SK-N-SH (cell line): Measurements from ENCODE around the gene CFAP99. TPM values are rescaled to one million over a fixed set of nuclear protein-coding genes. Genes with fewer than 3 reads are reported as not detected.

Source experiments
- CTCF ChIA-PET: fragments of 300-600, 350-600 bp; formaldehyde crosslinking; extraction: SDS; loops from one replicate; lab custom pipeline; 2021; lab: Yijun Ruan, JAX
- POLR2A ChIA-PET: fragments of 350-600 bp; sonication (Branson Sonifier 250); formaldehyde crosslinking; extraction: SDS; loops from one replicate; lab custom pipeline; 2020; ENCODE audit warnings: antibody characterized with exemption, inconsistent platforms; lab: Yijun Ruan, JAX
- DNase-seq: peaks from one replicate; pipeline ENCODE4 v3.0.0; 2012
- H2AFZ ChIP-seq: fragments of 200-600 bp; sonication (generic); 2 replicates; pipeline ENCODE4 v1.8.1; 2016; ENCODE audit warnings: antibody characterized with exemption, mild to moderate bottlenecking, low read depth
- H3F3A ChIP-seq: fragments of 200-600 bp; sonication (generic); replicated peaks from 2 replicates; pipeline ENCODE3; 2016; ENCODE audit warnings: antibody characterized with exemption, mild to moderate bottlenecking; ENCODE audit not compliant: insufficient read depth
- H3K27ac ChIP-seq, 2 experiments: fragments of 200-500 bp in 1 of 2; fragments of 200-600 bp in 1 of 2; sonication (Bioruptor generic) in 1 of 2; sonication (generic), shearing (Covaris generic) in 1 of 2; 2 replicates each; pipeline versions ENCODE4 v1.5.1 to v1.6.1; 2014 to 2016; ENCODE audit warnings: low read depth in 2 of 2, inconsistent platforms in 1 of 2, low read length in 1 of 2, mild to moderate bottlenecking in 1 of 2, mixed read lengths in 1 of 2
- H3K27me3 ChIP-seq: fragments of 200-600 bp; sonication (generic), shearing (Covaris generic); 2 replicates; pipeline ENCODE4 v1.6.1; 2016; ENCODE audit warnings: mixed run types; ENCODE audit not compliant: insufficient read depth
- H3K36me3 ChIP-seq, 2 experiments: fragments of 200-500 bp in 1 of 2; fragments of 200-600 bp in 1 of 2; sonication (Bioruptor generic) in 1 of 2; sonication (generic) in 1 of 2; replicated peaks in 1 of 2; 2 replicates each; pipeline versions ENCODE3 to v1.5.1; 2014 to 2016; ENCODE audit warnings: low read length in 1 of 2, mild to moderate bottlenecking in 1 of 2; ENCODE audit not compliant: insufficient read depth in 2 of 2, control insufficient read depth in 1 of 2
- H3K4me1 ChIP-seq, 2 experiments: fragments of 200-500 bp in 1 of 2; fragments of 200-600 bp in 1 of 2; sonication (Bioruptor generic) in 1 of 2; sonication (generic), shearing (Covaris generic) in 1 of 2; 2 replicates each; pipeline versions ENCODE4 v1.5.1 to v1.6.1; 2014 to 2016; ENCODE audit warnings: low read depth in 1 of 2, low read length in 1 of 2, mixed run types in 1 of 2; ENCODE audit not compliant: insufficient read depth in 2 of 2, control insufficient read depth in 1 of 2
- H3K4me2 ChIP-seq: fragments of 200-600 bp; sonication (generic), shearing (Covaris generic); 2 replicates; pipeline ENCODE4 v1.6.1; 2017; ENCODE audit warnings: mixed run types
- H3K4me3 ChIP-seq, 2 experiments: fragments of 200-500 bp in 1 of 2; fragments of 200-600 bp in 1 of 2; sonication (Bioruptor generic) in 1 of 2; sonication (generic), shearing (Covaris generic) in 1 of 2; 2 replicates each; pipeline versions ENCODE4 v1.5.1 to v1.8.1; 2014 to 2016; ENCODE audit warnings: low read depth in 2 of 2, inconsistent platforms in 1 of 2, low read length in 1 of 2, mild to moderate bottlenecking in 1 of 2, mixed read lengths in 1 of 2, moderate library complexity in 1 of 2
- H3K79me2 ChIP-seq: fragments of 200-600 bp; sonication (generic); 2 replicates; pipeline ENCODE4 v1.8.1; 2017; ENCODE audit warnings: mild to moderate bottlenecking; ENCODE audit not compliant: insufficient read depth
- H3K9ac ChIP-seq: fragments of 200-600 bp; sonication (generic); 2 replicates; pipeline ENCODE4 v1.6.1; 2017; ENCODE audit warnings: mixed run types
- H3K9me2 ChIP-seq: fragments of 200-600 bp; sonication (generic); 2 replicates; pipeline ENCODE4 v1.6.1; 2017; ENCODE audit warnings: mixed run types
- H3K9me3 ChIP-seq: fragments of 200-600 bp; sonication (generic); 2 replicates; pipeline ENCODE4 v1.6.1; 2017; ENCODE audit warnings: mixed run types, mild to moderate bottlenecking, moderate library complexity
- H4K20me1 ChIP-seq: fragments of 200-600 bp; sonication (generic); 2 replicates; pipeline ENCODE4 v1.6.1; 2017; ENCODE audit warnings: mild to moderate bottlenecking, mixed run types; ENCODE audit not compliant: insufficient read depth
- CHD2 ChIP-seq: fragments of 150-350 bp; IDR thresholded peaks from 2 replicates; pipeline ENCODE4 v1.6.1; 2018; ENCODE audit warnings: low read length; ENCODE audit not compliant: partially characterized antibody
- EP300 ChIP-seq, 2 experiments: IDR thresholded peaks; 2 replicates each; pipeline versions ENCODE4 v1.4.0 to v1.6.1; 2012; ENCODE audit warnings: borderline replicate concordance in 1 of 2, low read depth in 1 of 2, low read length in 1 of 2
- IRF3 ChIP-seq: fragments of 150-350 bp; IDR thresholded peaks from 2 replicates; pipeline ENCODE4 v1.6.1; 2016; ENCODE audit warnings: mild to moderate bottlenecking, low read depth, low read length
- MXI1 ChIP-seq: IDR thresholded peaks from 2 replicates; pipeline ENCODE4 v1.6.1; 2012; ENCODE audit warnings: mild to moderate bottlenecking, low read depth, low read length, improper control_type of control experiment
- NFIC ChIP-seq: IDR thresholded peaks from 2 replicates; pipeline ENCODE4 v1.4.0; 2012; ENCODE audit warnings: borderline replicate concordance
- NRF1 ChIP-seq: IDR thresholded peaks from 2 replicates; pipeline ENCODE4 v1.6.1; 2012; ENCODE audit warnings: low read depth, mild to moderate bottlenecking, low read length
- PBX3 ChIP-seq: IDR thresholded peaks from 2 replicates; pipeline ENCODE4; 2012
- RFX5 ChIP-seq: IDR thresholded peaks from 2 replicates; pipeline ENCODE4 v1.6.1; 2012; ENCODE audit warnings: mild to moderate bottlenecking, improper control_type of control experiment, low read length
- RXRA ChIP-seq: IDR thresholded peaks from 2 replicates; pipeline ENCODE4 v1.4.0; 2012; ENCODE audit warnings: low read depth, mild to moderate bottlenecking, borderline replicate concordance
- SIN3A ChIP-seq: IDR thresholded peaks from 2 replicates; pipeline ENCODE4 v1.6.1; 2012; ENCODE audit warnings: low read depth, mild to moderate bottlenecking, low read length, moderate library complexity, borderline replicate concordance
- TAF1 ChIP-seq: IDR thresholded peaks from 2 replicates; pipeline ENCODE4 v1.6.1; 2012; ENCODE audit warnings: low read depth, mild to moderate bottlenecking, low read length, moderate library complexity, borderline replicate concordance
- YY1 ChIP-seq: IDR thresholded peaks from 2 replicates; pipeline ENCODE4 v1.4.0; 2012; ENCODE audit warnings: low read depth, mild to moderate bottlenecking
- WGBS: methylation state at CpG from one replicate; pipeline ENCODE4 v1.1.6; 2017; ENCODE audit warnings: low lambda C conversion rate; 5-methylcytosine and 5-hydroxymethylcytosine counted together
- polyA plus RNA-seq, 3 experiments: library from polyadenylated mRNA; depleted of rRNA; stranded (reverse); fragments of >200 nt; gene quantifications; 2 replicates each; pipeline ENCODE4 v1.2.3, GENCODE V29; 2012
- TF ChIP-seq, protein P1 (sequence below): fragments of 200-600 bp; sonication (generic); IDR thresholded peaks from 2 replicates; pipeline ENCODE4 v1.6.1; 2017; ENCODE audit warnings: antibody characterized with exemption, mild to moderate bottlenecking, moderate library complexity
- TF ChIP-seq, protein P2 (sequence below): IDR thresholded peaks from 2 replicates; pipeline ENCODE4 v1.6.1; 2012; ENCODE audit warnings: mild to moderate bottlenecking, low read depth, low read length, moderate library complexity

CFAP99 gene
- polyA plus RNA-seq, 1 of the 3 experiments (the other 2 are of a cell fraction) = 0.13 TPM

DNA sequence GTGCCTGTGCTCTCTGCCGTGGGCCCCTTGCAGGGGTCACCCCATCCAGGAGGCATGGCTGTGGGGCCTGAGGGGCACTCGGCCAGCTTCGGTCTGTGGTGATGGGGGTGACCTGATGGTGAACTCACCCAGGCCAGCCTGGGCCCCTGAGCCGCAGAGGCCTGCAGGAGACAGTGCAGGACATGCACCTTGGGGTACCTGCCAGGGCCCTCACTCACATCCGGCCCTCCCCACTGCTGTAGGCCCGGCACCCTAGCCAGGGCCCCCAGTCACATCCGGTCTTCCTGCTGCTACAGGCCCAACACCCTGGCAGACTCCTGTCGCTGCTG, 7.3 kb downstream of the CFAP99 start (continued):
- TF ChIP-seq, protein P1, sequence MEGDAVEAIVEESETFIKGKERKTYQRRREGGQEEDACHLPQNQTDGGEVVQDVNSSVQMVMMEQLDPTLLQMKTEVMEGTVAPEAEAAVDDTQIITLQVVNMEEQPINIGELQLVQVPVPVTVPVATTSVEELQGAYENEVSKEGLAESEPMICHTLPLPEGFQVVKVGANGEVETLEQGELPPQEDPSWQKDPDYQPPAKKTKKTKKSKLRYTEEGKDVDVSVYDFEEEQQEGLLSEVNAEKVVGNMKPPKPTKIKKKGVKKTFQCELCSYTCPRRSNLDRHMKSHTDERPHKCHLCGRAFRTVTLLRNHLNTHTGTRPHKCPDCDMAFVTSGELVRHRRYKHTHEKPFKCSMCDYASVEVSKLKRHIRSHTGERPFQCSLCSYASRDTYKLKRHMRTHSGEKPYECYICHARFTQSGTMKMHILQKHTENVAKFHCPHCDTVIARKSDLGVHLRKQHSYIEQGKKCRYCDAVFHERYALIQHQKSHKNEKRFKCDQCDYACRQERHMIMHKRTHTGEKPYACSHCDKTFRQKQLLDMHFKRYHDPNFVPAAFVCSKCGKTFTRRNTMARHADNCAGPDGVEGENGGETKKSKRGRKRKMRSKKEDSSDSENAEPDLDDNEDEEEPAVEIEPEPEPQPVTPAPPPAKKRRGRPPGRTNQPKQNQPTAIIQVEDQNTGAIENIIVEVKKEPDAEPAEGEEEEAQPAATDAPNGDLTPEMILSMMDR = no peak
- TF ChIP-seq YY1 (no peak), RXRA (no peak)
- TF ChIP-seq, all 33 proteins: peak for 0

DNA sequence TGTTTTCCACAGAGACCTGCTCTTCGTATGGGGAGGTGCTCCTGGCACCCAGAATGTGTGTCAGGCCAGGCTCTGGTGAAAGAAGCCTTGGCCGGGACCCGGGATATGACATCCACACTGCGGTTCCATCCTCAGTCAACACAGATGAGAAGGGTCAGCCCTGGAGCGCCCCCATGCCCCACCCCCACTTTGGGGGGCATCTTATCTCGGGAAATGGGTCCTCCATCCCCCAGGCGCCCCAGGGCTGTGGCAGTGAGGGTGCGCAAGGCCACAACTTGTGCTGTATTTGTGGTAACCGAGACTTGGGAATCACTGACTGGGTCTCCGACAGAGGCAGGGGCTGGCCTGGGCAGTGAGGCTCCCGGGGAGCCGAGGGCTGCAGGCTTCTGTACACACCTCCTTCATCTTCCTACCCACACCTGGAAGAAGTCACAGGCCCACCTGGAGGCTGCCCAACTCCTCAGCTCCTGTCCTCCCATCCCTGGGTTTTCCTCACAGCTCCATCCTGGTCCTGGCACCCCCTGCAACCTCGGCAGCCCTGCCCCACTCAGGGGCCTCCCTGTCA, 8.0 kb downstream of the CFAP99 start:
- WGBS = 70% methylated on average over 9 of the region's 13 CpGs
- Histone ChIP-seq H2AFZ (no peak overlapping the region), H3K4me3 (no peak overlapping the region), H3K4me2 (no peak overlapping the region), H4K20me1 (no peaks in the 10 kb centered on the region), H3F3A (no peaks in the 10 kb centered on the region), H3K4me1 (peaks cover 0 to 4% of the 10 kb centered on the region in 2 experiments; a peak in 1 of 4 replicates), H3K36me3 (no peaks in the 10 kb centered on the region), H3K27ac (no peak overlapping the region), H3K27me3 (peaks cover 10% of the 10 kb centered on the region; the same call in 1 of the 2 replicates), H3K9me3 (no peaks in the 10 kb centered on the region), H3K9me2 (no peaks in the 10 kb centered on the region), H3K79me2 (no peaks in the 10 kb centered on the region), H3K9ac (no peak overlapping the region)
- ChIA-PET CTCF (interaction anchor here (1.3 to 2.7 kb wide), 3 partner anchors 8 to 42 kb away, joined by 3 to 9 read pairs (median 8); partner anchors contain the start of genes CFAP99, RNF4 and ZFYVE28), POLR2A (interaction anchor here (0.6 kb wide), 1 partner anchor 323 kb away, joined by 3 read pairs; no protein-coding TSS in a partner anchor)
- no peak for DNase-seq
- TF ChIP-seq TAF1 = no peak
- TF ChIP-seq RFX5 = no peak
- TF ChIP-seq IRF3 = no peak

GRCh38 chr4:2427383-2428334, 8.9 kb downstream of the CFAP99 start:
- Histone ChIP-seq H3K9me3 (no peaks in the 10 kb centered on the region), H3K27me3 (0 out of 2 replicates have a peak, but pooled peaks cover 2% of the 10 kb centered on the region), H3K79me2 (no peaks in the 10 kb centered on the region), H4K20me1 (no peaks in the 10 kb centered on the region), H2AFZ (no peak overlapping the region), H3K9ac (no peak overlapping the region), H3K4me2 (no peak overlapping the region), H3K27ac (no peak overlapping the region), H3K4me1 (peaks cover 0 to 4% of the 10 kb centered on the region in 2 experiments; a peak in 1 of 4 replicates), H3F3A (no peaks in the 10 kb centered on the region), H3K9me2 (no peaks in the 10 kb centered on the region), H3K36me3 (no peaks in the 10 kb centered on the region), H3K4me3 (no peak overlapping the region)
- no peak for DNase-seq
- POLR2A ChIA-PET = interaction anchor here (0.6 kb wide), 1 partner anchor 322 kb away, joined by 3 read pairs; no protein-coding TSS in a partner anchor
- 84% methylated on average over 20 of the region's 23 CpGs for WGBS
- CTCF ChIA-PET = interaction anchor here (1.2 to 2.2 kb wide), 5 partner anchors 8 to 41 kb away, joined by 3 to 8 read pairs (median 4); partner anchors contain the start of genes CFAP99, RNF4 and ZFYVE28
- TF ChIP-seq CHD2 (no peak), PBX3 (no peak), MXI1 (no peak), NFIC (no peak), EP300 (IDR thresholded peaks at IDR 0.05; ENCODE audit: borderline replicate concordance in 1 of 2, low read depth in 1 of 2, low read length in 1 of 2) (no peak), NRF1 (no peak), YY1 (no peak), SIN3A (no peak)
- TF ChIP-seq, protein P2, sequence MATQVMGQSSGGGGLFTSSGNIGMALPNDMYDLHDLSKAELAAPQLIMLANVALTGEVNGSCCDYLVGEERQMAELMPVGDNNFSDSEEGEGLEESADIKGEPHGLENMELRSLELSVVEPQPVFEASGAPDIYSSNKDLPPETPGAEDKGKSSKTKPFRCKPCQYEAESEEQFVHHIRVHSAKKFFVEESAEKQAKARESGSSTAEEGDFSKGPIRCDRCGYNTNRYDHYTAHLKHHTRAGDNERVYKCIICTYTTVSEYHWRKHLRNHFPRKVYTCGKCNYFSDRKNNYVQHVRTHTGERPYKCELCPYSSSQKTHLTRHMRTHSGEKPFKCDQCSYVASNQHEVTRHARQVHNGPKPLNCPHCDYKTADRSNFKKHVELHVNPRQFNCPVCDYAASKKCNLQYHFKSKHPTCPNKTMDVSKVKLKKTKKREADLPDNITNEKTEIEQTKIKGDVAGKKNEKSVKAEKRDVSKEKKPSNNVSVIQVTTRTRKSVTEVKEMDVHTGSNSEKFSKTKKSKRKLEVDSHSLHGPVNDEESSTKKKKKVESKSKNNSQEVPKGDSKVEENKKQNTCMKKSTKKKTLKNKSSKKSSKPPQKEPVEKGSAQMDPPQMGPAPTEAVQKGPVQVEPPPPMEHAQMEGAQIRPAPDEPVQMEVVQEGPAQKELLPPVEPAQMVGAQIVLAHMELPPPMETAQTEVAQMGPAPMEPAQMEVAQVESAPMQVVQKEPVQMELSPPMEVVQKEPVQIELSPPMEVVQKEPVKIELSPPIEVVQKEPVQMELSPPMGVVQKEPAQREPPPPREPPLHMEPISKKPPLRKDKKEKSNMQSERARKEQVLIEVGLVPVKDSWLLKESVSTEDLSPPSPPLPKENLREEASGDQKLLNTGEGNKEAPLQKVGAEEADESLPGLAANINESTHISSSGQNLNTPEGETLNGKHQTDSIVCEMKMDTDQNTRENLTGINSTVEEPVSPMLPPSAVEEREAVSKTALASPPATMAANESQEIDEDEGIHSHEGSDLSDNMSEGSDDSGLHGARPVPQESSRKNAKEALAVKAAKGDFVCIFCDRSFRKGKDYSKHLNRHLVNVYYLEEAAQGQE = no peak
